SK-N-SH (cell line): ENCODE measurements around the gene POLD2. TPM values are rescaled to one million over a fixed set of nuclear protein-coding genes. Genes with fewer than 3 reads are reported as not detected.

ENCODE experiments used
- CTCF ChIA-PET: fragments of 300-600, 350-600 bp; formaldehyde crosslinking; extraction: SDS; loops from one replicate; lab custom pipeline; 2021; lab: Yijun Ruan, JAX
- POLR2A ChIA-PET: fragments of 350-600 bp; sonication (Branson Sonifier 250); formaldehyde crosslinking; extraction: SDS; loops from one replicate; lab custom pipeline; 2020; ENCODE audit warnings: antibody characterized with exemption, inconsistent platforms; lab: Yijun Ruan, JAX
- DNase-seq: peaks from one replicate; pipeline ENCODE4 v3.0.0; 2012
- H2AFZ ChIP-seq: fragments of 200-600 bp; sonication (generic); 2 replicates; pipeline ENCODE4 v1.8.1; 2016; ENCODE audit warnings: antibody characterized with exemption, mild to moderate bottlenecking, low read depth
- H3F3A ChIP-seq: fragments of 200-600 bp; sonication (generic); replicated peaks from 2 replicates; pipeline ENCODE3; 2016; ENCODE audit warnings: antibody characterized with exemption, mild to moderate bottlenecking; ENCODE audit not compliant: insufficient read depth
- H3K27ac ChIP-seq, 2 experiments: fragments of 200-500 bp in 1 of 2; fragments of 200-600 bp in 1 of 2; sonication (Bioruptor generic) in 1 of 2; sonication (generic), shearing (Covaris generic) in 1 of 2; 2 replicates each; pipeline versions ENCODE4 v1.5.1 to v1.6.1; 2014 to 2016; ENCODE audit warnings: low read depth in 2 of 2, inconsistent platforms in 1 of 2, low read length in 1 of 2, mild to moderate bottlenecking in 1 of 2, mixed read lengths in 1 of 2
- H3K27me3 ChIP-seq: fragments of 200-600 bp; sonication (generic), shearing (Covaris generic); 2 replicates; pipeline ENCODE4 v1.6.1; 2016; ENCODE audit warnings: mixed run types; ENCODE audit not compliant: insufficient read depth
- H3K36me3 ChIP-seq, 2 experiments: fragments of 200-500 bp in 1 of 2; fragments of 200-600 bp in 1 of 2; sonication (Bioruptor generic) in 1 of 2; sonication (generic) in 1 of 2; replicated peaks in 1 of 2; 2 replicates each; pipeline versions ENCODE3 to v1.5.1; 2014 to 2016; ENCODE audit warnings: low read length in 1 of 2, mild to moderate bottlenecking in 1 of 2; ENCODE audit not compliant: insufficient read depth in 2 of 2, control insufficient read depth in 1 of 2
- H3K4me1 ChIP-seq, 2 experiments: fragments of 200-500 bp in 1 of 2; fragments of 200-600 bp in 1 of 2; sonication (Bioruptor generic) in 1 of 2; sonication (generic), shearing (Covaris generic) in 1 of 2; 2 replicates each; pipeline versions ENCODE4 v1.5.1 to v1.6.1; 2014 to 2016; ENCODE audit warnings: low read depth in 1 of 2, low read length in 1 of 2, mixed run types in 1 of 2; ENCODE audit not compliant: insufficient read depth in 2 of 2, control insufficient read depth in 1 of 2
- H3K4me2 ChIP-seq: fragments of 200-600 bp; sonication (generic), shearing (Covaris generic); 2 replicates; pipeline ENCODE4 v1.6.1; 2017; ENCODE audit warnings: mixed run types
- H3K4me3 ChIP-seq, 2 experiments: fragments of 200-500 bp in 1 of 2; fragments of 200-600 bp in 1 of 2; sonication (Bioruptor generic) in 1 of 2; sonication (generic), shearing (Covaris generic) in 1 of 2; 2 replicates each; pipeline versions ENCODE4 v1.5.1 to v1.8.1; 2014 to 2016; ENCODE audit warnings: low read depth in 2 of 2, inconsistent platforms in 1 of 2, low read length in 1 of 2, mild to moderate bottlenecking in 1 of 2, mixed read lengths in 1 of 2, moderate library complexity in 1 of 2
- H3K79me2 ChIP-seq: fragments of 200-600 bp; sonication (generic); 2 replicates; pipeline ENCODE4 v1.8.1; 2017; ENCODE audit warnings: mild to moderate bottlenecking; ENCODE audit not compliant: insufficient read depth
- H3K9ac ChIP-seq: fragments of 200-600 bp; sonication (generic); 2 replicates; pipeline ENCODE4 v1.6.1; 2017; ENCODE audit warnings: mixed run types
- H3K9me2 ChIP-seq: fragments of 200-600 bp; sonication (generic); 2 replicates; pipeline ENCODE4 v1.6.1; 2017; ENCODE audit warnings: mixed run types
- H3K9me3 ChIP-seq: fragments of 200-600 bp; sonication (generic); 2 replicates; pipeline ENCODE4 v1.6.1; 2017; ENCODE audit warnings: mixed run types, mild to moderate bottlenecking, moderate library complexity
- H4K20me1 ChIP-seq: fragments of 200-600 bp; sonication (generic); 2 replicates; pipeline ENCODE4 v1.6.1; 2017; ENCODE audit warnings: mild to moderate bottlenecking, mixed run types; ENCODE audit not compliant: insufficient read depth
- CHD2 ChIP-seq: fragments of 150-350 bp; IDR thresholded peaks from 2 replicates; pipeline ENCODE4 v1.6.1; 2018; ENCODE audit warnings: low read length; ENCODE audit not compliant: partially characterized antibody
- ELF1 ChIP-seq: IDR thresholded peaks from 2 replicates; pipeline ENCODE4 v1.4.0; 2012
- EP300 ChIP-seq, 2 experiments: IDR thresholded peaks; 2 replicates each; pipeline versions ENCODE4 v1.4.0 to v1.6.1; 2012; ENCODE audit warnings: borderline replicate concordance in 1 of 2, low read depth in 1 of 2, low read length in 1 of 2
- FOXM1 ChIP-seq: IDR thresholded peaks from 2 replicates; pipeline ENCODE4 v1.4.0; 2012; ENCODE audit warnings: low read depth, mild to moderate bottlenecking
- MEF2A ChIP-seq: IDR thresholded peaks from 2 replicates; pipeline ENCODE4 v1.4.0; 2012; ENCODE audit warnings: low read depth, borderline replicate concordance
- NRF1 ChIP-seq: IDR thresholded peaks from 2 replicates; pipeline ENCODE4 v1.6.1; 2012; ENCODE audit warnings: low read depth, mild to moderate bottlenecking, low read length
- RCOR1 ChIP-seq: fragments of 150-350 bp; IDR thresholded peaks from 2 replicates; pipeline ENCODE4 v1.6.1; 2017; ENCODE audit warnings: antibody characterized with exemption, low read length
- TCF12 ChIP-seq: IDR thresholded peaks from 2 replicates; pipeline ENCODE4 v1.4.0; 2012
- TEAD4 ChIP-seq: IDR thresholded peaks from 2 replicates; pipeline ENCODE4 v1.4.0; 2012; ENCODE audit warnings: mild to moderate bottlenecking, borderline replicate concordance; ENCODE audit not compliant: insufficient read depth
- YY1 ChIP-seq: IDR thresholded peaks from 2 replicates; pipeline ENCODE4 v1.4.0; 2012; ENCODE audit warnings: low read depth, mild to moderate bottlenecking
- WGBS: methylation state at CpG from one replicate; pipeline ENCODE4 v1.1.6; 2017; ENCODE audit warnings: low lambda C conversion rate; 5-methylcytosine and 5-hydroxymethylcytosine counted together
- polyA plus RNA-seq, 3 experiments: library from polyadenylated mRNA; depleted of rRNA; stranded (reverse); fragments of >200 nt; gene quantifications; 2 replicates each; pipeline ENCODE4 v1.2.3, GENCODE V29; 2012
- TF ChIP-seq, protein P1 (sequence below): IDR thresholded peaks from 2 replicates; pipeline ENCODE4 v1.4.0; 2012; ENCODE audit warnings: low read depth
- TF ChIP-seq, protein P2 (sequence below): fragments of 150-350 bp; IDR thresholded peaks from 2 replicates; pipeline ENCODE4 v1.6.1; 2016; ENCODE audit warnings: mild to moderate bottlenecking, low read depth, low read length

POLD2 gene
- polyA plus RNA-seq, 1 of the 3 experiments (the other 2 are of a cell fraction), result 194 TPM

DNA sequence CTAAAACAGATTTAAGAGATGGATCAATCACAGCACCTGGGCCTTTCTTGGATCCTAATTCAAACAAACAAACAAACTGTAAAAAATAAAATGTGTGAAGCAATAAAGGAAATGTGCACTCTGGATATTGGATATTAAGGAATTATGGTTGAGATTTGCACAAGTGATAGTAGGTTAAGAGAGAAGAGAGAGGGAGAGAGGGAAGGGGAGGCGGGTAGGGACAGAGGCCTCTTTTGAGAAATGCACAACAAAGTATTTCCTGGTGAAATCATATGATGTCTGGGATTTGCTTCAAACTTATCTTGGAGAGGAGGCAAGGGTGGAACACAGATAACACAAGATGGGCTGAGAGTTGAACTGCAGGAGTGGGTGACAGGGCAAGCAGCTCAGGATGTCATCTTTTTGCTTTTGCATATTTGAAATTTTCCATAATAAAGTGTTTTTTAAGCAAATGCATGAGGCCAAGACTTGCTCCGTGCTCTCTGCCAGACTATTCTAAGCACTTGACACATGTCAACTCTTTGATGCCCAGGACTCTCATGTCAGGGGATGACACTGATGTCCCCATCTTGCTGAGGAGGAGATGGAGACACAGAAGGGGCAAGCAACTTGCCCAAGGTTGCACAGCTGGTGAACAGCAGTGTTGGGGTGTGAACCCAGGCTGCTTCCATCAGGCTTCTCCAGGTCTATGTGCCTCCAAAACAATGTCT lies 28.3 kb downstream of the POLD2 start:
- Histone ChIP-seq H3K9ac (no peak overlapping the region; the same call in 1 of the 2 replicates), H2AFZ (peak overlapping the region; percentile 60), H3K27me3 (no peaks in the 10 kb centered on the region), H4K20me1 (no peaks in the 10 kb centered on the region), H3K4me3 (no peak overlapping the region), H3F3A (peaks cover 15% of the 10 kb centered on the region), H3K9me2 (no peaks in the 10 kb centered on the region), H3K36me3 (no peaks in the 10 kb centered on the region), H3K4me2 (no peak overlapping the region), H3K9me3 (no peaks in the 10 kb centered on the region), H3K79me2 (no peaks in the 10 kb centered on the region), H3K4me1 (peaks cover 0 to 11% of the 10 kb centered on the region in 2 experiments; a peak in 1 of 4 replicates), H3K27ac (no peak overlapping the region)
- POLR2A ChIA-PET, result no interaction called here
- DNase-seq, result no peak
- TF ChIP-seq TEAD4 (no peak), EP300 (IDR thresholded peaks at IDR 0.05; ENCODE audit: borderline replicate concordance in 1 of 2, low read depth in 1 of 2, low read length in 1 of 2) (no peak), FOXM1 (no peak), TCF12 (no peak), ELF1 (no peak), NRF1 (no peak), MEF2A (no peak), RCOR1 (no peak), YY1 (no peak)
- TF ChIP-seq, protein P1, sequence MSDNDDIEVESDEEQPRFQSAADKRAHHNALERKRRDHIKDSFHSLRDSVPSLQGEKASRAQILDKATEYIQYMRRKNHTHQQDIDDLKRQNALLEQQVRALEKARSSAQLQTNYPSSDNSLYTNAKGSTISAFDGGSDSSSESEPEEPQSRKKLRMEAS, result no peak
- TF ChIP-seq, protein P2, sequence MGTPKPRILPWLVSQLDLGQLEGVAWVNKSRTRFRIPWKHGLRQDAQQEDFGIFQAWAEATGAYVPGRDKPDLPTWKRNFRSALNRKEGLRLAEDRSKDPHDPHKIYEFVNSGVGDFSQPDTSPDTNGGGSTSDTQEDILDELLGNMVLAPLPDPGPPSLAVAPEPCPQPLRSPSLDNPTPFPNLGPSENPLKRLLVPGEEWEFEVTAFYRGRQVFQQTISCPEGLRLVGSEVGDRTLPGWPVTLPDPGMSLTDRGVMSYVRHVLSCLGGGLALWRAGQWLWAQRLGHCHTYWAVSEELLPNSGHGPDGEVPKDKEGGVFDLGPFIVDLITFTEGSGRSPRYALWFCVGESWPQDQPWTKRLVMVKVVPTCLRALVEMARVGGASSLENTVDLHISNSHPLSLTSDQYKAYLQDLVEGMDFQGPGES, result no peak
- CTCF ChIA-PET, result no interaction called here
- WGBS, result 82% methylated on average over 2 of the region's 2 CpGs

DNA sequence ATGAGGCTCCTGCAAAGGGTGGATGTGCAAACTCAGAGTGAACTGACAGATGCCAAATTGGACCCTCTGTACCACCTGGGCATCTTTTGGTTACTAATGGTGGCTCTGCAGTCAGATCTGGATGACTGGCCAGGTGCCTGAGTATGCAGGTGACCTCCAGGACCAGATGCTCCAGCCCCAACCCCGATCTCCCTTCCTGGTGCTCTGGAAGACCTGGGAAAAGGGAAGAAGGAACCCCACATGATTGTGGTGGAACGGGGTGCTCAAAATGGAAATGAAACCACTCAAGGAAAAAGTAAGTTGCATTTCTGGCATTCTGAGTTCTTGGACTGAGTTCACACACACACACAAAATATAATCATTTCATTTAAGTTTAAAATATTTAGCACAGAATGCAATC lies 29.0 kb downstream of the POLD2 start:
- DNase-seq, result no peak
- H4K20me1 ChIP-seq, result no peaks in the 10 kb centered on the region
- CTCF ChIA-PET, result no interaction called here
- no peaks in the 10 kb centered on the region for H3K9me3 ChIP-seq
- H3K9me2 ChIP-seq, result no peaks in the 10 kb centered on the region
- H2AFZ ChIP-seq, result peak overlapping the region; percentile 60
- peaks cover 22% of the 10 kb centered on the region for H3F3A ChIP-seq
- TF ChIP-seq YY1, result no peak
- TF ChIP-seq, protein P1, result no peak
- TF ChIP-seq CHD2, result no peak
- no peak overlapping the region for H3K4me2 ChIP-seq
- POLR2A ChIA-PET, result no interaction called here
- H3K4me3 ChIP-seq, result no peak overlapping the region
- WGBS, result 57% methylated on average over 2 of the region's 2 CpGs
- no peak overlapping the region; the same call in 1 of the 2 replicates for H3K9ac ChIP-seq
- H3K4me1 ChIP-seq, result 0 out of 4 replicates have a peak, but pooled peaks cover 0 to 5% of the 10 kb centered on the region in 2 experiments
- no peak overlapping the region for H3K27ac ChIP-seq
- H3K36me3 ChIP-seq, result no peaks in the 10 kb centered on the region
- no peaks in the 10 kb centered on the region for H3K27me3 ChIP-seq
- no peaks in the 10 kb centered on the region for H3K79me2 ChIP-seq
